ENCODE data around the gene COP1.
"Not testable (repeated sequence)": the region's sequence is repeated elsewhere in the genome, so short reads cannot be mapped to it uniquely, and the experiment has no call there.

COP1 gene

DNA sequence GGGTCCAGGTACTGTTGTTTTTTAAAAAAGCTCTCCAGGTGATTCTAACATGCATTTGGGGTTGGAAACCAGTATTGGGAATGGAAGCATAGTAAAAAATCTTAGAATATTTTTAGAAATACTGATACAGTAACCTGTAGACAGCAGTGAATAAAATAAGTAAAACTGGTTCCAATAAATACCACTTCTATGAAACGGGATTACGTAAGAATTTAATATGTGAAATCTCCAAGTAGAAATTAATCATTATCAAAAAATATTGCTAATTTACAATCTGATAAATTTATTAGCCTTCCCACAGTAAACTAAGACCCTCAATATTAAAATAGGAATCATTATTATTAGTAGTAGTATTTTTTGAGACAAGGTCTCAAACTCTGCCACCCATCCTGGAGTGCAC is 177.5 kb downstream of the COP1 start:
- DNase-seq, result no peak

GRCh38 chr1:176029155-176029554 is 177.9 kb downstream of the COP1 start:
- DNase-seq, result no peak

- not testable (repeated sequence) for DNase-seq
Observed at GRCh38 chr1:176027934-176028333, 179.2 kb downstream of the COP1 start.

DNA sequence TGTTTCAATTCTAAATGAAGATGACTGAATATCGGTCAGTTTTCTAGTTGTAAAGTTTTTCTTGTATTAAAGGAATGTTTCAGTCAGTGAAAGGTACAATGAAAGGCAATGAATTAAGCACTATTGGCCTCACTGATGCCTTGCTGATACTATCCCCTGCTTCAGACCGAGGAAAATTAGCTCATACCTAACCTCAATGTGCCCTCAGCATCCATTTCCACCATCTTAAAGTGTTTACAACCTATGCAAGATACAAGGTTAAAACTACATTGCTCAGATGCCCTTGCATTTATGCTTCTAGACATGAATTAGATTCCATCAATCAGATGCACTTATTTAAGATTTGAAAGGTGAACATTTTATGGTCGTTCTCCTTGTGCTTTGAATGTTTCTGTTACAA is 184.5 kb downstream of the COP1 start:
- DNase-seq, result no peak

GRCh38 chr1:176017722-176018121 is 189.4 kb downstream of the COP1 start:
- DNase-seq, result no peak

DNA sequence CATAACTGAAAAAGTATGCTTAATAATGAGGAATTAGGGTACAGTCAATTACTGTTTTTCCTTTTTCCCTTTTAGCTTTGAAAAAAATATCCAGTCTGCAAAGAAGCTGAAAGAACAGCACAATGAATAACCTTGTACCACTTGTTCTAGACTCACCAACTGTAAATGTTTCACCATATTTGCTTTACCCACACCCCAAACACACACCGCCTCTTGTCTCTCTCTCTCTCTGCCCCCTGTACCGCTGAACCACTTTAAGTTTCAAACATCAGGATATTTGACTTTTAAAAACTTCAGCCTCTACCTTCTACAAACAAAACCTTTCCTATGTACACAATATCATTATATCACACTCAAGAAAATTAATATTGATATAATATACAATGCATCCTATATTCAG is 197.1 kb downstream of the COP1 start:
- no peak for DNase-seq

DNA sequence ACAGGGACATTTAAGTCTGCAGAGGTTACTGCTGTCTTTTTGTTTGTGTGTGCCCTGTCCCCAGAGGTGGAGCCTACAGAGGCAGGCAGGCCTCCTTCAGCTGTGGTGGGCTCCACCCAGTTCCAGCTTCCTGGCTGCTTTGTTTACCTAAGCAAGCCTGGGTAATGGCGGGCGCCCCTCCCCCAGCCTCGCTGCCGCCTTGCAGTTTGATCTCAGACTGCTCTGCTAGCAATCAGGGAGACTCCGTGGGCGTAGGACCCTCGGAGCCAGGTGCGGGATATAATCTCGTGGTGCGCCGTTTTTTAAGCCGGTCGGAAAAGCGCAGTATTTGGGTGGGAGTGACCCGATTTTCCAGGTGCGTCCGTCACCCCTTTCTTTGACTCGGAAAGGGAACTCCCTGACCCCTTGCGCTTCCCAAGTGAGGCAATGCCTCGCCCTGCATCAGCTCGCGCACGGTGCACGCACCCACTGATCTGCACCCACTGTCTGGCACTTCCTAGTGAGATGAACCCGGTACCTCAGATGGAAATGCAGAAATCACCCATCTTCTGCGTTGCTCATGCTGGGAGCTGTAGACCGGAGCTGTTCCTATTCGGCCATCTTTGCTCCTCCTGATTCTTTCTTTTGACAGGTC is 199.2 kb downstream of the COP1 start:
- not testable (repeated sequence) for DNase-seq

GRCh38 chr1:175994660-175995059 is 212.4 kb downstream of the COP1 start:
- not testable (repeated sequence) for DNase-seq

DNA sequence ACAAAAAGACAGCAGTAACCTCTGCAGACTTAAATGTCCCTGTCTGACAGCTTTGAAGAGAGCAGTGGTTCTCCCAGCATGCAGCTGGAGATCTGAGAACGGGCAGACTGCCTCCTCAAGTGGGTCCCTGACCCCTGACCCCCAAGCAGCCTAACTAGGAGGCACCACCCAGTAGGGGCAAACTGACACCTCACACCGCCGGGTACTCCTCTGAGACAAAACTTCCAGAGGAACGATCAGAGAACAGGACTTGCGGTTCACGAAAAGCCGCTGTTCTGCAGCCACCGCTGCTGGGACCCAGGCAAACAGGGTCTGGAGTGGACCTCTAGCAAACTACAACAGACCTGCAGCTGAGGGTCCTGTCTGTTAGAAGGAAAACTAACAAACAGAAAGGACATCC is 214.3 kb downstream of the COP1 start:
- DNase-seq, result not testable (repeated sequence)

GRCh38 chr1:175992202-175992601 is 214.9 kb downstream of the COP1 start:
- DNase-seq, result not testable (repeated sequence)

DNA sequence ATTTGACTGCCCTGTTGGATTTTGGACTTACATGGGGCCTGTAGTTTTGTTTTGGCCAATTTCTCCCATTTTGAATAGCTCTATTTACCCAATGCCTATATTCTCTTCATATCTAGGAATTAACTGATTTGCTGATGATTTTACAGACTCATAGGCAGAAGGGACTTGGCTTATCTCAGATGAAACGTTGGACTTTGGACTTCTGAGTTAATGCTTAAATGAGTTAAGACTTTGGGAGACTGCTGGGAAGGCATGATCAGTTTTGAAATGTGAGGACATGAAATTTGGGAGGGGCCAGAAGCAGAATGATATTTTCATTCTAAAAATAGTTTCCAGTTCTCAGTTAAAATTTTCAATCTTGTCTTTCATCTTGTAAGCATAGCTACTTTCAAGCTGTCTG is 222.3 kb downstream of the COP1 start:
- no peak for DNase-seq

DNA sequence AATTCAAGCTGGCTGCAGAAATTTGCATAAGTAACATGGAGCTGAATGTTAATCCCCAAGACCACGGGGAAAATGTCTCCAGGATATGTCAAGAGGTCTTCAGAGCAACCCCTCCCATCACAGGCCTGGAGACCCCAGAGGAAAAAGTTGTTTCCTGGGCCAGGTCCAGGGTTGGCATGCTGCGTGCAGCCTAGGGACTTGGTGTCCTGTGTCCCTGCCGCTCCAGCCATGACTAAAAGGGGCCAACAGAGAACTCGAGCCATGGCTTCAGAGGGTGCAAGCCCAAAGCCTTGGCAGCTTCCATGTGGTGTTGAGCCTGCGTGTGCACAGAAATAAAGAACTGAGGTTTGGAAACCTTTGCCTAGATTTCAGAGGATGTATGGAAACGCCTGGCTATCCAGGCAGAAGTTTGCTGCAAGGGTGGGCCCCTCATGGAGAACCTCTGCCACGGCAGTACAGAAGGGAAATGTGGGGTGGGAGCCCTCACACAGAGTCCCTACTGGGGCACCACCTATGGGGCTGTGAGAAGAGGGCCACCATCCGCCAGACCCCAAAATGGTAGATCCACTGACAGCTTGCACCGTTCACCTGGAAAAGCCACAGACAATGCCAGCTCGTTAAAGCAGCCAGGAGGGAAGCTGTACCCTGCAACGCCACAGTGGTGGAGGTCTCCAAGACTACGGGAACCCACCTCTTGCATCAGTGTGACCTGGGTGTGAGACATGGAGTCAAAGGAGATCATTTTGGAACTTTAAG is 222.9 kb downstream of the COP1 start:
- DNase-seq, result no peak

- not testable (repeated sequence) for DNase-seq
Observed at GRCh38 chr1:175983363-175983762, 223.7 kb downstream of the COP1 start.

DNA sequence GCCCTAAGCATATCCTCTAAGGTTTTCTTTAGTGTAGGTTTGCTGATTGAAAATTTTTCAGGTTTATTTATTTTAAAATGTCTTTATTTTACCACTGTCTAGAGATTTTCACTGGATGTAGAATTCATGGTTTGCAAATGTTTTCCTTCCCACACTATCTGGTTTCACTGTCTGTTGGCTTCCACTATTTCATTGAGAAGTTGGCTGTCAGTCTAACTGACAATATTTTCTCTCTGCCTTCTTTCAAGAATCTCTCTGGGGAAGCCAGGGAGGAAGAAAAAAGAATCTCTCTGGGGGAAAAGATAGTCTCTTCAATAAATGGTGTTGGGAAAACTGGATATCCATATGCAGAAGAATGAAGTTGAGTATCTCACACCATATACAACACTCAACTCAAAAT is 226.0 kb downstream of the COP1 start:
- DNase-seq, result no peak

- no peak for DNase-seq
Observed at GRCh38 chr1:175978926-175979325, 228.2 kb downstream of the COP1 start.

DNA sequence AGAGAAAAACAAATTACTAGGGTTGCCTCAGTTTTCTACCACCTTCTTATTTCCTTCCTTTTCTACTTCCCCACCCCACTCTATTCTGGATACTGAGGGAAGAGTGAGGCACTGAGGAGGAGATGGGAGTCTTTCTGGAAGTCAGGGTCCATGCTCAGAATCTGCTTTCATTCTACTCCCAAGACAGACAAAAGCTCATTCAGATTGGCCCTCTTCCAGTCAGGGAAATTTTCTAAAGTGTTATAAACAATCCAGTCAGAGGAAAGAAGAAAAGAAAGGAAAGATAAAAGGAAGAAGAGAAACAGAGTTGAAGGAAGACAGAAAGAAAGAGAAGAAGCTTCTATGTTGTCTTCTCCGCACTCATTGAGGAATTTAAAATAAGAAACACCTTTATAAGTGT is 228.6 kb downstream of the COP1 start:
- DNase-seq, result no peak

DNA sequence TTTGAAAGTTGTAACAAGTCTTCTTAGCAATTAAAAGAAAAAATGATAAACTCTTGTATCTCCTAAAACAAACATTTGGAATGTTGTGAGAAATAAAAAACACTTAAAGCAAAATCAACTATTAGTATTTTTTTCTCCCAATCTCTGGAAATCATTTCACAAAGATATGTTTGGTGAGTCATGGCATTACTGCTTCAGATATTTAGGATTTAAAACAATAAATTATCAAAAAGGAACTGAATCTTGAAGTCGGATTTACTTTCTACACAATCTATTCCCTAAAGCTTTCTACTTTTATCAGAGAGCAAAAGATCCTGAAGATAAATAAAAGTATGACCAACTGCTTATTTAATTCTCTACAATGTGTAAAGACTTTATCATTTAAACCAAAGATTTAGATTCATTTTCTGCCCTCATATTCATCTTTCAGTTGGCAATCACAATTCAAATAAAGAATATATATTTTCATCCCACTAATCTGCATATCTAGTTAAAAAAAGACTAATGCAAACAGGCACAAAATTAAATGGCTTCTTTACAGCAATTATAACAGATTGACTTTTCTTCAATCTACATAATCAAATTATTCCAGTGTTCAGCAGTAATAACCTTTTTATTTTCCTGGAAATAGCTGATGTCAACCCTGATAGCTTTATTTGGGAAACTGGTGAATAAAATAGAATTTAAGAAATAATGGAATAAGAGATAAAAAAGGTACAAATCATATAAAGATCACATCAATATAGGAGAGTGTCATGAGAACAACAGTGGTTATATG is 230.0 kb downstream of the COP1 start:
- DNase-seq, result no peak

DNA sequence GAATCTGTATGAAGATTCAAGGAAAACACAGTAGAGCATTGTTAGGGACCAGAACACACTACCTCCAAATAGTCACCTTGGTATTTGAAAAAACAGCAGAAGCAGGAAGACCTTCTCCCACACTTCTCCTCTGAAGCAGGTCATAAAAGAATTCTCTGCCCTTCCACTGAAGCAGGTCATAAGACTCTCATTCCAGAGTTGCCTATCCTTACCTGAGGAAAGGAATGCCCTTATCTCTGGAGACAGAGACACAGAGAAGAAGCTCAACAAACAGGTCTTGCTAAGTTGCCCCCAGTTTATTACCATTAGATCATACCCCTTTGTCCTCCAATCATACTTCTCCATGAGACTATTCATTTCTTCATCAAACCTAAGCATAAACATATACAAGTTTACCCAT is 237.9 kb downstream of the COP1 start:
- DNase-seq, result no peak

DNA sequence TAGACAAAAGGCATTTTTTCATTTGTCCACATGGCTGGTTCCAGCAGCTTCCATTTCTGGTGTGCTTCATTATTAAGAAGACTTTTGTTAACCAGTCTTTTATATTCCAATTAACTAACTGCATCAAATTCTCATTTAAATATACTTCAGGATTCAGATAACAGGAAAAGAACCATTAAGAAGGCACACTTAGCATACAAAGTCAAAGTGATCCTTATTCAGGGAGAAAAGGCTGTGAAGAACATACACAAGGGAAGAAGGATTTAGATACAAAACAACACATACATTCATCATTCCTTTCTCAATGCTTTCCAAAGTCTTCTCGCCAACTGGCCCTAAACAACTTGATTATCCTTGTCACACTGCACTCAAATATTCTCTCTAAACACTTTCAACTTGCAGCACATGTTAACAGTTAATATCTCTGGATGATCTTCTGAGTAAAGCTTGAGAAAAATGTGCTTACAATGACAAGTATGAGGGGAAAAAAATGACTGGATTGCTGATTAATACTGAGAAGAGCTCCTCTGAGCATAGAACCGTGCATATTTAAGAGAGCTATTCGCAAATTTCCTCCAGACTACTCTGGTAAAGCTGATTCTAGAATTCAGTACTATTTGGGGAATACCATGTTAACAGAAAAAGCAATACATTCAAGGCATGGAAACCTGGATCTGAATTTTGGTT is 238.5 kb downstream of the COP1 start:
- no peak for DNase-seq

DNA sequence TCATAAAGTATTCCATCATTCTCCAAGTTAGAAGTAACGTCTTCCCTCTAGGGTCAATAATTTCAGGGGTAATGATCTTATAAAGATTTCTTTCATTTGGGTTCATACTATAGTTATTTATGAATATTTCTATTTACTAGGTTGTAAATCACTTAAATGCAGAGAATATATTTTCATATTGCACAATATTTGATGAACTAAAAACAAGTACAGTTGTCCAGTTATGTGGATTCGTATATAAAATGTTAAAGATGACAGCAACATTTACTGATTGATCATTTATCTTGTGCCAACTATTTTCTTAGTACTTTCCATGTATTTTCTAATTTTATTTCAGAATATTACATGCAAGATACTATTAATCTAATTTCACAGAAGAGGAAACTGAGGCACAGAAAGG is 243.3 kb downstream of the COP1 start:
- DNase-seq, result no peak

DNA sequence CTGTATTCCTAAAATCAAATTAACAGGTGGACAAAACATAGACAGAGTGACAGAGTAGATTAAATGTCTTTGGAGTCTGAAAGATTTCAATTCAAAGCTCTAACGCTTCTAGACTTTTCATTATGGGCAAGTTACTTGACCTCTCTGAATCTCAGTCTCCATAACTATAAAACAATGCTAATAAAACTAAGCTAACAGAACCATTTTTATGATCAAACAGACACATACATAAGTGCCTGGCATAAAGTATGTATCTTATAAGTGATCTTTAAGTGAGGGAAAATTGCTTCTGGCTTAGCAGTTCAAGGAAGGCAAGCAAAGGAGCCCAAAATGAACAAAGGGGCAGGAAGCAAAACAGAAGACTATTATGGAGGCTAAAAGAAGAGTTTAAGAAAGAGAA is 246.9 kb downstream of the COP1 start:
- no peak for DNase-seq

DNA sequence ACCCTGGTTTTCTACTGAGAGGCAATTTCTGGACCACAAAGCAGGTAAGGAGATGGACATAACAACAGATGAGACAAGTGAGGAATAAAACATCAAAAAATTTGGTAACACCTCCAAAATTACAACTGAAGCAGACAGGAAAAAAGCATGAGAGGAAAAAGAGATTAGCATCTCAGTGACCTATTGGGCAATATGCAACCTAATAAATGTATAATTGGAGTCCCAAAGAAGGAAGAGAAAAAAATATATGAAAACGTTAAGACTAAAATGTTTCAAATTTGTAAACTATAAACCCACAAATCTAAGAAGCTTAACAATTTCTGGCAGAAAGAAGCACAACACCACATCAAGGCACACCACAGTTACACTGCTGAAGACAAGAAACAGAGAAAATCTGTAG is 255.5 kb downstream of the COP1 start:
- no peak for DNase-seq

GRCh38 chr1:175947771-175948170 is 259.3 kb downstream of the COP1 start:
- DNase-seq, result no peak

Data from activated CD4-positive, alpha-beta T cell treated with anti-CD3 and anti-CD28 coated beads for 1 hour (primary cell).